ENCODE measurements around the gene TIRAP. TPM values are rescaled to one million over a fixed set of nuclear protein-coding genes. Genes with fewer than 3 reads are reported as not detected.
"Not testable (repeated sequence)": the region's sequence is repeated elsewhere in the genome, so short reads cannot be mapped to it uniquely, and the experiment has no call there.

TIRAP gene, protein sequence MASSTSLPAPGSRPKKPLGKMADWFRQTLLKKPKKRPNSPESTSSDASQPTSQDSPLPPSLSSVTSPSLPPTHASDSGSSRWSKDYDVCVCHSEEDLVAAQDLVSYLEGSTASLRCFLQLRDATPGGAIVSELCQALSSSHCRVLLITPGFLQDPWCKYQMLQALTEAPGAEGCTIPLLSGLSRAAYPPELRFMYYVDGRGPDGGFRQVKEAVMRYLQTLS
- 15.9 TPM in 2 replicates for total RNA-seq

DNA sequence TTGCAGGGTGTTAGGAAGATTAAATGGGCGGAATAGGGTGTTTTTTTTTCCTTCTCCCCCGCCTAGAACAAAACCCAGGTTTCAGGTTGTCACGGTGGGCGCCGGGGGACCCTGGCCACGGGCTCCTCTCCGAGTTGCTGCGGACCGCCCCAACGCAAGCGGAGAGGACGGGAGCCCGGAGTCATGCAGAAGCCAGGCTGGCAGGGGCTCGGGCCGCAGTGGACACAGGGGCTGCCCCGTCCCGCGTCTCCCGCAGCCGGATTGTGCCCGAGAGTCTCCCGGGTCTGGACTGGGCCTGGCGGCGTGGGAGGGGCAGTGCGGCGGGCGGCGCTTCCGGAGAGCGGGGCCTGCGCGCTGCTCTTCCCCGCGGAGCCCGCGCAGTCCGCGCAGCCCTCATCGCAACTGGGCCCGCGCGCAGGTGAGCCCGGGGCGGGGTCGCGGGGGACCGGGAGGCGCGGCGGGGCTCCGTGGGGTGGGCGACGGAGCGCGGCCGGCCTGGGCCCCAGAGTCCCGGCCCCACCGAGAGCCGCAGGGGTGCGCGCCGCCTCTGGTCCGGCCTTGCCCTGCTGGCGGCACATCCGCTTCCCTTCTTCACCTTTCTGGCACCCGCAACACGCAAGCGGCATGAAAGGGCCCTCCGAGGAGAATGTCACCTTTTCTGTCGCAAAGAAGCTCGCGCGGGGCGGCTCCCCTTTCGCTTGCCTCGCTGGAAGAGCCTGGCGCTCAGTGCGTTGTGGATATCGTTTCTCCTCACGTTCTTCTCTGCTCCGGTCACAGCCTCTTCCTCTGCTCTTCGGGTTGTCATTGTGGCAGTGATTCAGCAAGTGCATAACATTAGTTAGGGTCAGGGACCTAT lies at the start of gene TIRAP:
TSS of gene TIRAP (plus strand) at position 358 of the 856 bp plus-strand sequence. CDS start 7,802 bp downstream, outside the sequence.
- peak within 1 kb of the TSS; percentile 99 for H3K27ac Mint-ChIP-seq
- no peaks in the 10 kb centered on the region for H3K27me3 Mint-ChIP-seq (ENCODE audit: low read depth)
- peaks cover 35% of the 10 kb centered on the region for H3K4me1 Mint-ChIP-seq (ENCODE audit: low read depth)
- DNase-seq (ENCODE audit: low spot score) = peak; percentile 55
- peak within 1 kb of the TSS; percentile 99 for H3K4me3 Mint-ChIP-seq (ENCODE audit: low read depth)
- no peaks in the 10 kb centered on the region for H3K9me3 Mint-ChIP-seq
- H3K36me3 Mint-ChIP-seq (ENCODE audit: low read depth) = peaks cover 12% of the 10 kb centered on the region
- intact Hi-C loops (cut with micrococcal nuclease) = loop anchor here (1.0 to 2.0 kb wide), 3 partner anchors 14 to 72 kb away; partner anchors contain the start of genes DCPS, FAM118B, FOXRED1 and RPUSD4

GRCh38 chr11:126233391-126233790 lies 49.5 kb upstream of the TIRAP start:
- H3K4me3 Mint-ChIP-seq (ENCODE audit: low read depth) = no peak overlapping the region
- intact Hi-C loops (cut with micrococcal nuclease) = no loop called here
- peaks cover 13% of the 10 kb centered on the region for H3K36me3 Mint-ChIP-seq (ENCODE audit: low read depth)
- H3K4me1 Mint-ChIP-seq (ENCODE audit: low read depth) = no peaks in the 10 kb centered on the region
- no peaks in the 10 kb centered on the region for H3K27me3 Mint-ChIP-seq (ENCODE audit: low read depth)
- H3K9me3 Mint-ChIP-seq = no peaks in the 10 kb centered on the region
- DNase-seq (ENCODE audit: low spot score) = no peak
- H3K27ac Mint-ChIP-seq = no peak overlapping the region

- no peak overlapping the region for H3K27ac Mint-ChIP-seq
- H3K9me3 Mint-ChIP-seq = no peaks in the 10 kb centered on the region
- H3K27me3 Mint-ChIP-seq (ENCODE audit: low read depth) = no peaks in the 10 kb centered on the region
- H3K4me1 Mint-ChIP-seq (ENCODE audit: low read depth) = no peaks in the 10 kb centered on the region
- intact Hi-C loops (cut with micrococcal nuclease) = no loop called here
- peaks cover 8% of the 10 kb centered on the region for H3K36me3 Mint-ChIP-seq (ENCODE audit: low read depth)
- DNase-seq (ENCODE audit: low spot score) = no peak
- no peak overlapping the region for H3K4me3 Mint-ChIP-seq (ENCODE audit: low read depth)
Measured at GRCh38 chr11:126246636-126247035, 36.3 kb upstream of the TIRAP start.

DNA sequence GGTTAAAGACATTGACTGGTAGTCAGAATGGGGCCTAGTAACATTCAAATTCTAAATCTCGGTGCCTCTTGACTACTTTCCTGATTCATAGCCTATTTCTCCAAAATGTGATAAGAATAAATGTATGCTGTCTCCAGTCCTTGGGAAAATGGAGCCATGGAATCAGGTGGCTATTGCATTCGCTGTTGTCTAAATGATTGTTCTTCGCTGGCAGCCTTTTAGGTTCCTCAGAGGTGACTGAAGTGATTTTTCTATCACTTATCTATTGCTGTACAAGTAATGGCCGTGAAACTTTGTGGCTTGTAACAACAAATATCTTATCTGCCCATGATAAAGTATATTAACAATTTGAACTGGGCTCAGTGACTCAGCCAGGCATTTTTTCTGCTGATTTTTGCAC lies 29.6 kb upstream of the TIRAP start:
- no peaks in the 10 kb centered on the region for H3K27me3 Mint-ChIP-seq (ENCODE audit: low read depth)
- H3K4me1 Mint-ChIP-seq (ENCODE audit: low read depth) = no peaks in the 10 kb centered on the region
- H3K4me3 Mint-ChIP-seq (ENCODE audit: low read depth) = no peak overlapping the region
- no peaks in the 10 kb centered on the region for H3K9me3 Mint-ChIP-seq
- DNase-seq (ENCODE audit: low spot score) = no peak
- intact Hi-C loops (cut with micrococcal nuclease) = no loop called here
- H3K36me3 Mint-ChIP-seq (ENCODE audit: low read depth) = peaks cover 19% of the 10 kb centered on the region
- no peak overlapping the region for H3K27ac Mint-ChIP-seq

GRCh38 chr11:126254819-126255218 lies 28.1 kb upstream of the TIRAP start:
- H3K9me3 Mint-ChIP-seq = no peaks in the 10 kb centered on the region
- no peak overlapping the region for H3K4me3 Mint-ChIP-seq (ENCODE audit: low read depth)
- peaks cover 16% of the 10 kb centered on the region for H3K36me3 Mint-ChIP-seq (ENCODE audit: low read depth)
- no peak overlapping the region for H3K27ac Mint-ChIP-seq
- no peak for DNase-seq (ENCODE audit: low spot score)
- H3K27me3 Mint-ChIP-seq (ENCODE audit: low read depth) = no peaks in the 10 kb centered on the region
- no peaks in the 10 kb centered on the region for H3K4me1 Mint-ChIP-seq (ENCODE audit: low read depth)
- intact Hi-C loops (cut with micrococcal nuclease) = no loop called here

- DNase-seq (ENCODE audit: low spot score); intact Hi-C loops (cut with micrococcal nuclease); H3K27ac Mint-ChIP-seq; H3K27me3 Mint-ChIP-seq (ENCODE audit: low read depth); H3K9me3 Mint-ChIP-seq; H3K4me3 Mint-ChIP-seq (ENCODE audit: low read depth); H3K4me1 Mint-ChIP-seq (ENCODE audit: low read depth): not testable (repeated sequence)
- H3K36me3 Mint-ChIP-seq (ENCODE audit: low read depth) = peaks cover 19% of the 10 kb centered on the region
Measured at GRCh38 chr11:126255507-126255906, 27.4 kb upstream of the TIRAP start.

DNA sequence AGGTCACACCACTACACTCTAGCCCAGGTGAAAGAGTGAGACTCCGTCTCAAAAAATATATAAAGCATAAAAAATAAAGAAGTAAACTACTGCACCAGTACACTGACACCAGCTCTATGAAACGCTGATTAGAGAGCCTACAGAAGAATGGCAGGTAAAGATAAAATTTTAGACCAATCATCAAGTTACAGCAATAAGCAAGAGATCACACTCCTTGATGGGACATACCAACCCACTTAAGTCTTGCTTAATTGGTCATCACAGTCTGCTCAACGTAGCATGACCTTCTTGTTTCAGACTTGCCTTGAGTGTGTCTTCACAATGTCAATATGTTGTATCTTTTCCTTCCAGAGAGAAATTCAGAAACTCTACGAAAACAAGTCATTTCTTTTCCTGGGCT lies 26.7 kb upstream of the TIRAP start:
- intact Hi-C loops (cut with micrococcal nuclease) = no loop called here
- DNase-seq (ENCODE audit: low spot score) = no peak

GRCh38 chr11:126257144-126257543 lies 25.7 kb upstream of the TIRAP start:
- H3K9me3 Mint-ChIP-seq = no peaks in the 10 kb centered on the region
- H3K36me3 Mint-ChIP-seq (ENCODE audit: low read depth) = peaks cover 33% of the 10 kb centered on the region
- intact Hi-C loops (cut with micrococcal nuclease) = no loop called here
- H3K4me1 Mint-ChIP-seq (ENCODE audit: low read depth) = no peaks in the 10 kb centered on the region
- no peak overlapping the region for H3K4me3 Mint-ChIP-seq (ENCODE audit: low read depth)
- no peak overlapping the region for H3K27ac Mint-ChIP-seq
- no peaks in the 10 kb centered on the region for H3K27me3 Mint-ChIP-seq (ENCODE audit: low read depth)
- DNase-seq (ENCODE audit: low spot score) = no peak

More for the DNA sequence above, 26.7 kb upstream of the TIRAP start:
- H3K4me1 Mint-ChIP-seq (ENCODE audit: low read depth) = no peaks in the 10 kb centered on the region
- H3K4me3 Mint-ChIP-seq (ENCODE audit: low read depth) = no peak overlapping the region
- H3K36me3 Mint-ChIP-seq (ENCODE audit: low read depth) = peaks cover 27% of the 10 kb centered on the region
- H3K27me3 Mint-ChIP-seq (ENCODE audit: low read depth) = no peaks in the 10 kb centered on the region
- no peaks in the 10 kb centered on the region for H3K9me3 Mint-ChIP-seq
- H3K27ac Mint-ChIP-seq = no peak overlapping the region

- Mint-ChIP-seq H3K36me3 (ENCODE audit: low read depth) (peaks cover 39% of the 10 kb centered on the region), H3K27me3 (ENCODE audit: low read depth) (no peaks in the 10 kb centered on the region), H3K4me3 (ENCODE audit: low read depth) (no peak overlapping the region), H3K4me1 (ENCODE audit: low read depth) (no peaks in the 10 kb centered on the region), H3K9me3 (no peaks in the 10 kb centered on the region), H3K27ac (no peak overlapping the region)
- no peak for DNase-seq (ENCODE audit: low spot score)
- intact Hi-C loops (cut with micrococcal nuclease) = no loop called here
Measured at GRCh38 chr11:126257764-126258163, 25.1 kb upstream of the TIRAP start.

DNA sequence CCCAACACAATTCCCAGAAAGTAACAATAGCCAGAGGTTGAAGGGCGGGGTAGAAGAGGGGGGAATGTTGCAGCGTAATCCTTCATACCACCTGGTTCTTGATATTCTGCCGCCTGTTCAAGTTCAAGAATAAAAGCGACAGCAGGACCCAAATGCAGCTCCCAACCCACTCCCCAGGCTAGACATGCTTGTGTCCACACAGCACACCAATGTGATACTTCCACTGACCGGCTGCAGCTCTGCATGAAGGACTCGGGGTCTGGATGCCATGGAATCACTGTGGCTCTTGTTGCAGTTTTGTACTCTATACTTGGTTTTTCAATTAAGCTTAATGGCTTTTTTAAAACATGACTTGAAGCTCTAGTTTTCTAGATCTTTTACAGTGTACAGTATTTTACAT lies 20.7 kb upstream of the TIRAP start:
- peaks cover 67% of the 10 kb centered on the region for H3K36me3 Mint-ChIP-seq (ENCODE audit: low read depth)
- no peaks in the 10 kb centered on the region for H3K9me3 Mint-ChIP-seq
- H3K4me3 Mint-ChIP-seq (ENCODE audit: low read depth) = no peak overlapping the region
- H3K4me1 Mint-ChIP-seq (ENCODE audit: low read depth) = peaks cover 9% of the 10 kb centered on the region
- intact Hi-C loops (cut with micrococcal nuclease) = no loop called here
- no peak for DNase-seq (ENCODE audit: low spot score)
- H3K27ac Mint-ChIP-seq = no peak overlapping the region
- H3K27me3 Mint-ChIP-seq (ENCODE audit: low read depth) = no peaks in the 10 kb centered on the region

DNA sequence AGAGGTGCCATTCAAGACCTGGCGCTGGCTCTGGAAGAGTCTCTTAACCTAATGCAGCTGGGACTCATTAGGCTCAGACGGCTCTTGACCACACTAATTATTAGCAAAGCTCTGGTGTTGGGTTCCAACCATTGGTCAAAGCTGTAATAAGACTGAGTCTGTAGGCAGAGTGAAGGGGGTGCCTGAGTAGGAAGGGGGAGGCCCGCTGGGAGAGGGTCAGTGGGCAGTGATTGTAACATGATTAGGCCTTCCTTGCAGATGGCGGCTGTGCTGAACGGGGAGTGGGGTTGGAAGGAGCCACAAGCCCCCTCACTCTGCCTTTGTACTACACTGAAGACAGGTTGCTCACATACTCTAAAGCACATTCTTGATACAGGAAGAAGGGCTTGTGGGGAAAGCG lies 19.4 kb upstream of the TIRAP start:
- H3K36me3 Mint-ChIP-seq (ENCODE audit: low read depth) = peaks cover 74% of the 10 kb centered on the region
- intact Hi-C loops (cut with micrococcal nuclease) = no loop called here
- H3K27me3 Mint-ChIP-seq (ENCODE audit: low read depth) = no peaks in the 10 kb centered on the region
- H3K4me3 Mint-ChIP-seq (ENCODE audit: low read depth) = no peak overlapping the region
- H3K27ac Mint-ChIP-seq = no peak overlapping the region
- H3K4me1 Mint-ChIP-seq (ENCODE audit: low read depth) = peaks cover 15% of the 10 kb centered on the region
- no peaks in the 10 kb centered on the region for H3K9me3 Mint-ChIP-seq
- DNase-seq (ENCODE audit: low spot score) = no peak

DNA sequence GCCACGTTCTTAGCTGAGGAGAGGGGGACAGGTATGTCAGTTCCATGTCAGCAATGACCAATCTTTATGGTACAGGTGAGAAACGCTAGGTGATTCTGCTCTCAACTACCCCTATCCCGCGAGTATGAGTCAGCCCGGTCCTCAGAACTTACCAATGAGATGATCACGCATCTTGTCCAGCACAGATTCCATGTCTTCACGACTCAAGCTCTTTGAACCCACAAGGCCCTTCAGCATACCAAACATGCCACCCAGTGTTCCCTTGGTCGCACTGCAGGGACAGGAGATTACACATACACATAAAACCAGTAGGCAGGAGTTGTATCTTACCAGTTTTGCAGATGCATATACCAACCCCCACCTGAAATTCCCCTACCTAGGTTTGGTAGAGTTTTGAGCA lies 17.1 kb upstream of the TIRAP start:
- DNase-seq (ENCODE audit: low spot score) = no peak
- no peak overlapping the region for H3K27ac Mint-ChIP-seq
- H3K9me3 Mint-ChIP-seq = no peaks in the 10 kb centered on the region
- H3K4me3 Mint-ChIP-seq (ENCODE audit: low read depth) = no peak overlapping the region
- intact Hi-C loops (cut with micrococcal nuclease) = loop anchor here (5.0 kb wide), 1 partner anchor 364 kb away; the partner anchor contains the start of genes DDX25 and PUS3
- peaks cover 28% of the 10 kb centered on the region for H3K4me1 Mint-ChIP-seq (ENCODE audit: low read depth)
- H3K36me3 Mint-ChIP-seq (ENCODE audit: low read depth) = peaks cover 68% of the 10 kb centered on the region
- no peaks in the 10 kb centered on the region for H3K27me3 Mint-ChIP-seq (ENCODE audit: low read depth)

GRCh38 chr11:126267650-126268049 lies 15.2 kb upstream of the TIRAP start:
- Mint-ChIP-seq H3K9me3 (no peaks in the 10 kb centered on the region), H3K36me3 (ENCODE audit: low read depth) (peaks cover 57% of the 10 kb centered on the region), H3K4me1 (ENCODE audit: low read depth) (peaks cover 28% of the 10 kb centered on the region)

More at GRCh38 chr11:126267650-126268049, 15.2 kb upstream of the TIRAP start:
- H3K27me3 Mint-ChIP-seq (ENCODE audit: low read depth) = no peaks in the 10 kb centered on the region
- DNase-seq (ENCODE audit: low spot score) = no peak
- intact Hi-C loops (cut with micrococcal nuclease) = loop anchor here (2.0 to 5.0 kb wide), 2 partner anchors 205 to 365 kb away; partner anchors contain the start of genes CDON, DDX25 and PUS3
- H3K4me3 Mint-ChIP-seq (ENCODE audit: low read depth) = peak overlapping the region; percentile 94
- peak overlapping the region; percentile 97 for H3K27ac Mint-ChIP-seq

All from activated T-helper 2 cell treated with anti-CD3 and anti-CD28 coated beads, Interferon-gamma antibody, Interleukin-2, Interleukin-4, amounts not matched to agents 10 μg/mL and 5 μg/mL and 100 μg/mL, durations not matched to agents 14 hours and 24 hours and 36 hours (primary cell).